B cell (primary cell): ENCODE results near the gene DYNLT3. TPM values are rescaled to one million over a fixed set of nuclear protein-coding genes. Genes with fewer than 3 reads are reported as not detected.

Experiments used
- ATAC-seq: fragments of 200-7000 bp; cut with Tn5 transposase; one replicate; pipeline ENCODE4 v1.10.0; 2021; ENCODE audit warnings: low read depth, mild to moderate bottlenecking, moderate number of reproducible peaks, moderate library complexity
- CTCF ChIA-PET: fragments of 350-600 bp; sonication (Branson Sonifier 250); formaldehyde crosslinking; loops from one replicate; lab custom pipeline; 2021; ENCODE audit warnings: antibody characterized with exemption, inconsistent platforms; lab: Charles Lee
- POLR2A ChIA-PET: fragments of 350-600 bp; sonication (Branson Sonifier 250); formaldehyde crosslinking; loops from one replicate; lab custom pipeline; 2021; ENCODE audit warnings: antibody characterized with exemption; lab: Charles Lee
- DNase-seq: peaks from one replicate; pipeline ENCODE4 v3.0.0; 2013
- H2AFZ ChIP-seq: 2 replicates; pipeline ENCODE4 v1.6.1; 2012; ENCODE audit warnings: mild to moderate bottlenecking, low read depth, low read length; ENCODE audit not compliant: insufficient read depth, poor library complexity, severe bottlenecking
- H3K27ac ChIP-seq, 2 donors: 1 replicate in 1 of 2; 2 replicates in 1 of 2; pipeline ENCODE4 v1.5.1; 2012 to 2013; ENCODE audit warnings: low read length in 2 of 2, mild to moderate bottlenecking in 2 of 2, moderate library complexity in 1 of 2
- H3K27me3 ChIP-seq, 4 experiments: fragments of 200-600 bp in 1 of 4; sonication (generic) in 1 of 4; replicated peaks in 1 of 4; 1 replicate in 2 of 4; 2 replicates in 2 of 4; pipeline versions ENCODE4 v1.6.1 to v1.7.0; 2013 to 2016; ENCODE audit warnings: low read length in 3 of 4, mild to moderate bottlenecking in 2 of 4, mixed read lengths in 1 of 4, moderate library complexity in 1 of 4; ENCODE audit not compliant: insufficient read depth in 4 of 4, control insufficient read depth in 3 of 4; ENCODE audit errors: control extremely low read depth in 1 of 4
- H3K36me3 ChIP-seq, 2 experiments: replicated peaks in 1 of 2; 1 replicate in 1 of 2; 2 replicates in 1 of 2; pipeline versions ENCODE4 v1.6.1 to v1.7.1; 2013; ENCODE audit warnings: low read length in 1 of 2; ENCODE audit not compliant: insufficient read depth in 2 of 2, control insufficient read depth in 1 of 2; ENCODE audit errors: control extremely low read depth in 1 of 2, extremely low read depth in 1 of 2
- H3K4me1 ChIP-seq, 2 donors: fragments of 200-600 bp in 1 of 2; sonication (generic) in 1 of 2; 1 replicate in 1 of 2; 2 replicates in 1 of 2; pipeline versions ENCODE4 v1.5.1 to v1.6.1; 2013 to 2017; ENCODE audit warnings: low read length in 2 of 2; ENCODE audit not compliant: control insufficient read depth in 2 of 2, insufficient read depth in 2 of 2
- H3K4me2 ChIP-seq: replicated peaks from 2 replicates; pipeline ENCODE3; 2012; ENCODE audit warnings: mild to moderate bottlenecking, low read depth, low read length; ENCODE audit not compliant: poor library complexity, severe bottlenecking
- H3K4me3 ChIP-seq, 5 experiments: fragments of 200-600 bp in 1 of 5; sonication (generic) in 1 of 5; 1 replicate in 3 of 5; 2 replicates in 2 of 5; pipeline versions ENCODE4 v1.5.1 to v1.7.0; 2011 to 2016; ENCODE audit warnings: low read length in 4 of 5, mild to moderate bottlenecking in 4 of 5, low read depth in 2 of 5, control low read depth in 1 of 5, moderate library complexity in 1 of 5; ENCODE audit not compliant: insufficient read depth in 1 of 5; ENCODE audit errors: control extremely low read depth in 1 of 5, extremely low read depth in 1 of 5
- H3K79me2 ChIP-seq: fragments of 200-600 bp; sonication (generic); one replicate; pipeline ENCODE4 v1.6.0; 2016; ENCODE audit warnings: low read length; ENCODE audit not compliant: control insufficient read depth, insufficient read depth
- H3K9ac ChIP-seq: fragments of 200-600 bp; sonication (generic); 2 replicates; pipeline ENCODE4 v1.6.1; 2017; ENCODE audit warnings: mild to moderate bottlenecking, low read length, moderate library complexity
- H3K9me3 ChIP-seq, 3 donors: one replicate each; pipeline versions ENCODE4 v1.6.1 to v1.7.1; 2013; ENCODE audit warnings: low read length in 2 of 3; ENCODE audit not compliant: control insufficient read depth in 2 of 3, insufficient read depth in 1 of 3; ENCODE audit errors: control extremely low read depth in 1 of 3
- H4K20me1 ChIP-seq: 2 replicates; pipeline ENCODE4 v1.6.0; 2012; ENCODE audit warnings: mild to moderate bottlenecking, low read length; ENCODE audit not compliant: insufficient read depth, control insufficient read depth, poor library complexity, severe bottlenecking
- H3K27ac Mint-ChIP-seq: one replicate; pipeline ENCODE4 v1.8.0; 2021; ENCODE audit warnings: mixed read lengths
- H3K27me3 Mint-ChIP-seq: one replicate; pipeline ENCODE4 v1.8.0; 2021; ENCODE audit warnings: mixed read lengths
- H3K4me1 Mint-ChIP-seq: one replicate; pipeline ENCODE4 v1.8.0; 2021; ENCODE audit warnings: mixed read lengths
- H3K4me3 Mint-ChIP-seq: one replicate; pipeline ENCODE4 v1.8.0; 2021; ENCODE audit warnings: mixed read lengths
- H3K9me3 Mint-ChIP-seq: one replicate; pipeline ENCODE4 v1.8.0; 2022; ENCODE audit warnings: mixed read lengths; ENCODE audit not compliant: insufficient read depth
- EZH2 ChIP-seq: IDR thresholded peaks from 2 replicates; pipeline ENCODE4 v1.6.1; 2012; ENCODE audit warnings: borderline replicate concordance, low read depth, mild to moderate bottlenecking, moderate library complexity, low read length; ENCODE audit not compliant: insufficient read depth, poor library complexity, severe bottlenecking
- intact Hi-C: fragments of 100-400 bp; cut with micrococcal nuclease; formaldehyde crosslinking; loops from one replicate; pipeline ENCODE4 v1.10.0; 2022
- polyA plus RNA-seq: library from polyadenylated mRNA; depleted of rRNA; stranded (reverse); fragments of >200 nt; gene quantifications from 2 replicates; pipeline ENCODE4 v1.2.3, GENCODE V29; 2012
- total RNA-seq, 2 donors: library from RNA; stranded (reverse); fragments of 120-200 nt in 1 of 2; gene quantifications; 1 replicate in 1 of 2; 2 replicates in 1 of 2; pipeline versions ENCODE4 v1.2.3 to v1.2.4, GENCODE V29; 2013 to 2022
- TF ChIP-seq, protein P1 (sequence below): fragments of 200-600 bp; IDR thresholded peaks from one replicate; pipeline ENCODE4 v1.8.0; 2022; ENCODE audit warnings: antibody characterized with exemption, mild to moderate bottlenecking

The DYNLT3 gene
- total and polyA plus RNA-seq, 2 donors (not counting 1 experiment from before 2014, with no cell fraction given): 15.3 to 20.4 TPM

DNA sequence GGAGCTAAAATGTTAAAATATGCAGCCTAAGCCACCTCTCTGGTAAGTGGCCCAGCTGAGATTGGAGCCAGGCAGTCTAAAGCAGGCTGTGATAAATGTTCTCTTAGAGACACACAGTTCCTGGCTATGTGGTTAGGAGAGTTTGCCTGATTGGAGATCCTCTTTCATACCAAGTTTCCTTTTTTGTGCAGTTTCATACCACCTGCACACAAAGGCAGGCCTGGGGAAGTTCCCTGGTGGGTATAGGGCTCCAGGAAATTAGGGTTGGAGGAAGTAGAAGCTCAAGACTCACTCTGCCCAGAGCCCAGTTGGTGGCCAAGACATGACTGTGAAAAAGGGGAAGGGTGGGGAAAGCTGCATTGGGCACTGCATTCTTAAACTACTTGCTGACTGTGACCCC lies 50.6 kb downstream of the DYNLT3 start:
- Histone ChIP-seq H3K79me2 (peaks cover 23% of the 10 kb centered on the region), H3K9me3 (no peaks in the 10 kb centered on the region), H3K36me3 (peaks cover 12 to 87% of the 10 kb centered on the region in 2 experiments), H4K20me1 (peaks cover 35% of the 10 kb centered on the region), H3K27me3 (no peaks in the 10 kb centered on the region), H3K4me2 (peak overlapping the region; percentile 53), H3K9ac (peak overlapping the region; percentile 6), H3K4me3 (peak overlapping the region in 1 of 5 experiments; percentile 21), H3K27ac (peak overlapping the region in 1 of 2 donors; percentile 61), H3K4me1 (peaks cover 53 to 60% of the 10 kb centered on the region in 2 donors), H2AFZ (no peak overlapping the region)
- ChIA-PET POLR2A (interaction anchor here (0.9 kb wide), 1 partner anchor 14 kb away, joined by 3 read pairs; no protein-coding TSS in a partner anchor), CTCF (interaction anchor here (0.5 to 2.0 kb wide), 7 partner anchors 9 to 51 kb away, joined by 3 to 19 read pairs (median 5); partner anchors contain the start of gene CYBB)
- intact Hi-C loops: loop anchor here (1.0 to 2.0 kb wide), 2 partner anchors 10 to 16 kb away; no protein-coding TSS in a partner anchor
- peak; percentile 76 for DNase-seq
- Mint-ChIP-seq H3K27me3 (no peaks in the 10 kb centered on the region), H3K4me3 (peak overlapping the region; percentile 42), H3K9me3 (no peaks in the 10 kb centered on the region), H3K4me1 (peaks cover 67% of the 10 kb centered on the region), H3K27ac (peak overlapping the region; percentile 76)
- ATAC-seq: peak; percentile 90
- TF ChIP-seq EZH2: no peak
- TF ChIP-seq, protein P1, sequence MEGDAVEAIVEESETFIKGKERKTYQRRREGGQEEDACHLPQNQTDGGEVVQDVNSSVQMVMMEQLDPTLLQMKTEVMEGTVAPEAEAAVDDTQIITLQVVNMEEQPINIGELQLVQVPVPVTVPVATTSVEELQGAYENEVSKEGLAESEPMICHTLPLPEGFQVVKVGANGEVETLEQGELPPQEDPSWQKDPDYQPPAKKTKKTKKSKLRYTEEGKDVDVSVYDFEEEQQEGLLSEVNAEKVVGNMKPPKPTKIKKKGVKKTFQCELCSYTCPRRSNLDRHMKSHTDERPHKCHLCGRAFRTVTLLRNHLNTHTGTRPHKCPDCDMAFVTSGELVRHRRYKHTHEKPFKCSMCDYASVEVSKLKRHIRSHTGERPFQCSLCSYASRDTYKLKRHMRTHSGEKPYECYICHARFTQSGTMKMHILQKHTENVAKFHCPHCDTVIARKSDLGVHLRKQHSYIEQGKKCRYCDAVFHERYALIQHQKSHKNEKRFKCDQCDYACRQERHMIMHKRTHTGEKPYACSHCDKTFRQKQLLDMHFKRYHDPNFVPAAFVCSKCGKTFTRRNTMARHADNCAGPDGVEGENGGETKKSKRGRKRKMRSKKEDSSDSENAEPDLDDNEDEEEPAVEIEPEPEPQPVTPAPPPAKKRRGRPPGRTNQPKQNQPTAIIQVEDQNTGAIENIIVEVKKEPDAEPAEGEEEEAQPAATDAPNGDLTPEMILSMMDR: no peak

DNA sequence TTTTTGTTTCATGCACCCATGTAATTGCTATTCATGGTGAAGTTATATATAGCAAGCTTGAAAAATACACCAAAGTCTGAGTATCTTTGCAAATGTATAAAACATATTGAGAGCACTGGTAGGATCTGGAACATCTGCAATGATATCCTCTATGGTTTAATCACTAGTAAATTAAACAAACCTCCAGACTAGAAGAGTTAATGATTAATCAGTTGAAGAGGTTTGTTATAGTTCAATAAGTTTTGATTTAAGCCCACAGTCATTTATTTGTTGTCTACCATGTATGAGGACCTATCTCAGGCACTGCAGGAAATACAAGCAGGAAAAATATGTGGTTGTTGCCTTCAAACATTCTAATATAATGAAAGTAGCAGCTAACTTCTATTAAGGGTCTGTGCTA lies 51.1 kb downstream of the DYNLT3 start:
- peak overlapping the region; percentile 53 for H3K4me2 ChIP-seq

More for the DNA sequence above, 51.1 kb downstream of the DYNLT3 start:
- Mint-ChIP-seq H3K27ac (peak overlapping the region; percentile 76), H3K27me3 (no peaks in the 10 kb centered on the region), H3K9me3 (no peaks in the 10 kb centered on the region), H3K4me3 (peak overlapping the region; percentile 42), H3K4me1 (peaks cover 68% of the 10 kb centered on the region)
- Histone ChIP-seq H3K79me2 (peaks cover 28% of the 10 kb centered on the region), H2AFZ (no peak overlapping the region), H3K4me1 (peaks cover 48 to 62% of the 10 kb centered on the region in 2 donors), H3K9me3 (no peaks in the 10 kb centered on the region), H3K36me3 (peaks cover 12 to 88% of the 10 kb centered on the region in 2 experiments), H3K27ac (peak overlapping the region in 1 of 2 donors; percentile 58), H4K20me1 (peaks cover 39% of the 10 kb centered on the region), H3K9ac (peak overlapping the region; percentile 6), H3K27me3 (no peaks in the 10 kb centered on the region), H3K4me3 (peak overlapping the region in 1 of 5 experiments; percentile 21)
- CTCF ChIA-PET: interaction anchor here (0.5 to 2.0 kb wide), 7 partner anchors 9 to 51 kb away, joined by 3 to 19 read pairs (median 5); partner anchors contain the start of gene CYBB
- ATAC-seq (no peak), DNase-seq (no peak)
- POLR2A ChIA-PET: interaction anchor here (0.9 kb wide), 1 partner anchor 15 kb away, joined by 3 read pairs; no protein-coding TSS in a partner anchor
- TF ChIP-seq EZH2: no peak
- TF ChIP-seq, protein P1: no peak
- intact Hi-C loops: loop anchor here (1.0 to 2.0 kb wide), 2 partner anchors 9 to 16 kb away; no protein-coding TSS in a partner anchor
